HK-2 (cell line): ENCODE measurements around the gene RMRP.

Experiments used
- DNase-seq: peaks from one replicate; pipeline ENCODE4 v3.0.0-alpha.2; 2018; ENCODE audit not compliant: unreplicated experiment

RMRP gene

DNA sequence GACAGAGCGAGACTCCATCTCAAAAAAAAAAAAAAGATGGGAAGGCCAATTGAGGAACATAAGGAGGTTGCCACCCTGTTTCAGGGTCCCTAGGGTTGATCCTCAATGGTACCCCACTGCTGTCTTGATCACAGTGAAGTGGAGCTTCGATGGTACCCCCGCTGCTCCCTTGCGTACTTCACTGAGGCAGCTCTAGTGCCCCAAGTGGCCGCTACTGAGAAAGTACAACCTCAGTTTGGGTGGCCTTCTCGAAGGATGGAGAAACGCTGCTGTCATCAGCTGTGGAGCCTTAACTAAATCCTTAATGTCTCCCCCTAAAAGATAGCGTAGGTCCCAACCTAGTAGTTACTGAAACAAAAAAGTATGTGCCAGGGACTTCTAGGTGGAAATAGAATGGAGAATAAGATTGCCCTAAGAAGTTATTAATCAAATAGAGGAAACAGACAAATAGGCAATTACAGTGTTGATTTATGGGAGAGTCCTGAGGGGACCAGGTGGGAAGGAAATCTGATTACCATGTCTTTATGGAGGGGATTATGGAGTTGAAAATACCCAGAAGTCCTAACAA lies 46.5 kb downstream of the RMRP start:
- DNase-seq: peak; percentile 8

DNA sequence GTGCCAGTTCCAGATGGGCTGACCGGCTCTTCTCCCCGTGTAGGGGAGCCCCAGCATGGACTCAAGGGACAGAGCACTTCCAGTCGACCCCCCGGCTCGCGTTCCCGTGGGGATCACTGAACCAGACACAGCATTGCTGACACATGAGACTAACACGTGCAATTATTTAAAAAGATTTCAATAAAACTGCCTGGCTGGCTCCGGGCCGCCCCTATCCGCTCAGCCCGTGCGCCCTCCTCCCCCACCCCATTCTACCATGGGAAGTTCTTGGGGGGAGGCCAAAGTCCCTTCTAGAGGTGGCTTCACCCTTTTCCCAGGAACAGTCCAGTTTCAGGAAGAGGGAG lies 48.0 kb downstream of the RMRP start:
- no peak for DNase-seq

DNA sequence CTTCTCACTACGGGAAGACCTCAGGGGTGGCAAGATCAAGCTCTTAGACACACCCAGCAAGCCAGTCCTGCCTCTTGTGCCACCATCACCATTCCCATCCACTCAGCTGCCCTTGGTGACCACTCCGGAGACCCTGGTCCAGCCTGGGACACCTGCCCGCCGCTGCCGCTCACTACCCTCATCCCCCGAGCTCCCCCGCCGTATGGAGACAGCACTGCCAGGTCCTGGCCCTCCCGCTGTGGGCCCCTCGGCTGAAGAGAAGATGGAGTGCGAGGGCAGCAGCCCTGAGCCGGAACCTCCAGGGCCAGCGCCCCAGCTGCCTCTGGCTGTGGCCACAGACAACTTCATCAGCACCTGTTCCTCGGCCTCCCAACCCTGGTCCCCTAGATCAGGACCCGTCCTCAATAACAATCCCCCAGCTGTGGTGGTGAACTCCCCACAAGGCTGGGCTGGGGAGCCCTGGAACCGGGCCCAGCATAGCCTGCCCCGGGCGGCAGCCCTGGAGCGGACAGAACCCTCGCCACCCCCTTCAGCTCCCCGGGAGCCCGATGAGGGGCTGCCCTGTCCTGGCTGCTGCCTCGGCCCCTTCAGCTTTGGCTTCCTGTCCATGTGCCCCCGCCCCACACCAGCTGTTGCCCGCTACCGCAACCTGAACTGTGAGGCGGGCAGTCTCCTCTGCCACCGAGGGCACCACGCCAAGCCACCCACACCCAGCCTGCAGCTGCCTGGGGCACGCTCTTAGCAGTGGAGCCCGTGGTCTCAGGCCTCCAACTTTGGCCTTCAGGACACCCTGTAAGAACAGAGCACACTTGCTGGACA lies 48.6 kb downstream of the RMRP start:
- no peak for DNase-seq

DNA sequence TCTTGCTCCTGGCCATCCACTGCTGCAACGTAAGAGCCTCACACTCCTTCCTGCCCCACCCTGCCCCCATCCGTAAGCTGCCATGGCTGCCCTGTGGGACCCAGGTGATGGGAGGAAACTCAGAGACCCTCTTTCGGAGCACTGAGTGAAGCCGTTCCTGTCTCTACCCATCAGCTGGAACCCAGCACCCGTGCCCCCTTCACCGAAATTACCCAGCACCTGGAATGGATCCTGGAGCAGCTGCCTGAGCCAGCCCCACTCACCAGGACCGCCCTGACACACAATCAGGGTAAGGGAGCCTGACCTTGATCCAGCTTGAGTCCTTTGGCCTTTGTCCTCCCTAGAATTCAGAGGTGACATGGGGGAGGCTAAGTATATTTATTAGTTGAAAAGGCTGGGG lies 49.6 kb downstream of the RMRP start:
- no peak for DNase-seq
